GM18505 (cell line): ENCODE measurements around the gene DNAH10.

Source experiments
- ATAC-seq: cut with Tn5 transposase; IDR thresholded peaks from one replicate; pipeline ENCODE4 v1.9.1; 2021; ENCODE audit not compliant: unreplicated experiment
- POLR2A ChIP-seq: IDR thresholded peaks from 4 replicates; pipeline ENCODE4 v1.6.1; 2011; ENCODE audit warnings: borderline replicate concordance; ENCODE audit not compliant: insufficient read depth, insufficient read length; ENCODE audit errors: extremely low read depth

Gene DNAH10, protein sequence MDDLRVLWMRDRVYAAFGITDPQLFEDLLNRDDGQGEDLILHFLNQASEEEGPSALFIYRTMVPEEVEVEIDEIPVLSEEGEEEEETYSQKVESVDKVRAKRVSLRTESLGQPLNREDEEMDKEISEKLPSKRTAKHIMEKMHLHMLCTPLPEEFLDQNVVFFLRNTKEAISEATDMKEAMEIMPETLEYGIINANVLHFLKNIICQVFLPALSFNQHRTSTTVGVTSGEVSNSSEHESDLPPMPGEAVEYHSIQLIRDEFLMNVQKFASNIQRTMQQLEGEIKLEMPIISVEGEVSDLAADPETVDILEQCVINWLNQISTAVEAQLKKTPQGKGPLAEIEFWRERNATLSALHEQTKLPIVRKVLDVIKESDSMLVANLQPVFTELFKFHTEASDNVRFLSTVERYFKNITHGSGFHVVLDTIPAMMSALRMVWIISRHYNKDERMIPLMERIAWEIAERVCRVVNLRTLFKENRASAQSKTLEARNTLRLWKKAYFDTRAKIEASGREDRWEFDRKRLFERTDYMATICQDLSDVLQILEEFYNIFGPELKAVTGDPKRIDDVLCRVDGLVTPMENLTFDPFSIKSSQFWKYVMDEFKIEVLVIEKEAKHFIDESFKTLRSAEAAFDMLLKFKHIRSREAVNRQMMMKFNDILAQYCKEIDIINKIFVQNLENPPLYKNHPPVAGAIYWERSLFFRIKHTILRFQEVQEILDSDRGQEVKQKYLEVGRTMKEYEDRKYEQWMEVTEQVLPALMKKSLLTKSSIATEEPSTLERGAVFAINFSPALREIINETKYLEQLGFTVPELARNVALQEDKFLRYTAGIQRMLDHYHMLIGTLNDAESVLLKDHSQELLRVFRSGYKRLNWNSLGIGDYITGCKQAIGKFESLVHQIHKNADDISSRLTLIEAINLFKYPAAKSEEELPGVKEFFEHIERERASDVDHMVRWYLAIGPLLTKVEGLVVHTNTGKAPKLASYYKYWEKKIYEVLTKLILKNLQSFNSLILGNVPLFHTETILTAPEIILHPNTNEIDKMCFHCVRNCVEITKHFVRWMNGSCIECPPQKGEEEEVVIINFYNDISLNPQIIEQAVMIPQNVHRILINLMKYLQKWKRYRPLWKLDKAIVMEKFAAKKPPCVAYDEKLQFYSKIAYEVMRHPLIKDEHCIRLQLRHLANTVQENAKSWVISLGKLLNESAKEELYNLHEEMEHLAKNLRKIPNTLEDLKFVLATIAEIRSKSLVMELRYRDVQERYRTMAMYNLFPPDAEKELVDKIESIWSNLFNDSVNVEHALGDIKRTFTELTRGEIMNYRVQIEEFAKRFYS (N-terminal part only)

DNA sequence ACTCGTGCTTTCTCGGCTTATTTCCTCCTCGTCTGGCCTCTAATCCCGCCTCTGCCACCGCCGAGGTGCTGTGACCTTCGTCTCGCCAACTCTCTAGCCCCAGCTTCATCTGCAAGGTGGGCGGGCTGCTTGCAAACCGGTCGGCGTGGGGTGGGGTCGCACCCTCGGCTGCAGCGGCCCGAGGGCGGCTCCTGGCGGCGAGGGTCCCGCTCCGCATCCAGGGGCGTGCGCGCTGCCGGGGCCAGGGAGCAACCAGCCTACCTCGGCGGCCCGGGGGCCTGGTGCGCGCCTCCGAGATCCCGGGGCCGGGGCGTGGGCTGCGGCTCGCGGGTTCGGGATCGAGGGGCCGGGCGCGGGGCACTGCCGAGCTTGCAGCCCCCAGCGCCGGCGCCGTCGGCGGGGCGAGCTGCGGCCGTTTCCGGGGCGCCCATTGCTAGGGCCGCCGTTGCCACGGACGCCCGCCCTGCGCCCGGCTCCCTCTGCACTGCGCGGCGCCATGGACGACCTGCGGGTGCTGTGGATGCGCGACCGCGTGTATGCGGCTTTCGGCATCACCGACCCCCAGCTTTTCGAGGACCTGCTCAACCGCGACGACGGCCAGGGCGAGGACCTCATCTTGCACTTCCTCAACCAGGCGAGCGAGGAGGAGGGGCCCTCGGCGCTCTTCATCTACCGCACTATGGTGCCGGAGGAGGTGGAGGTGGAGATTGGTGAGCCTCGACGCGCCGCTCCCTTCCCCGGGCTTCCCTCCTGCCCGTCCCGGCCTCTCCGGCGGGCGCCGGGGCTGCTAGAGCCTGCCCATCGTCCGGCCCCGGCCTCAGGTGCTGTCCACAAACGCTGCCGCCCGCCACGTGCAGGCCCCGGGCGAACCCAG lies at the start of gene DNAH10:
Gene DNAH10, plus strand, starts transcription at position 461 of the 874 bp plus-strand sequence. Its CDS starts 36 bp downstream, at position 497.
- TF ChIP-seq POLR2A: no peak
- peak; percentile 77 for ATAC-seq

GRCh38 chr12:123712780-123713319 lies 49.3 kb upstream of the DNAH10 start:
- no peak for TF ChIP-seq POLR2A
- no peak for ATAC-seq

GRCh38 chr12:123713398-123713797 lies 48.7 kb upstream of the DNAH10 start:
- no peak for TF ChIP-seq POLR2A
- no peak for ATAC-seq

- peak; percentile 34 for TF ChIP-seq POLR2A
- no peak for ATAC-seq
Measured at GRCh38 chr12:123713823-123714585, 48.1 kb upstream of the DNAH10 start.

DNA sequence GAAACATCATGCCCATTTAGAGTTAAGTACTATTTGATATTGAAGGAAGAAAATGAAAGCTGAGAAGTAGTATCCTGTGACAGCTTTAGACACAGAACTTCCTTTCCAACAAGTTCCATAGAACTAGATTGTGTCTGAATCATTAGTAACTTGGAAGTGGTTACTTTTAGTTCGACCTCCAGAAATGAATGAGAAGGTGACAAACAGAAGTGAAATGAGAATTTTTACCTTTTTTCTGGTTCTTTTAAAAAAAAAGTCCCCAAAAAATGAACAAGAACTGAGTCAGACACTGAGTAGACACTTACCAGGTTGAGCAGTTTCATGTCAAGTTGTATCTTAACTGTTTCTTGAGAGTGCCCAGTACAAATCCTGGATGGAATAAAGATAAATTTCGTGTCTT lies 46.9 kb upstream of the DNAH10 start:
- no peak for ATAC-seq
- TF ChIP-seq POLR2A: no peak

- TF ChIP-seq POLR2A: no peak
- no peak for ATAC-seq
Measured at GRCh38 chr12:123717350-123717749, 44.8 kb upstream of the DNAH10 start.

- TF ChIP-seq POLR2A: no peak
- ATAC-seq: no peak
Measured at GRCh38 chr12:123720141-123720814, 41.8 kb upstream of the DNAH10 start.

GRCh38 chr12:123721245-123721644 lies 40.9 kb upstream of the DNAH10 start:
- TF ChIP-seq POLR2A: no peak
- no peak for ATAC-seq

GRCh38 chr12:123723011-123723410 lies 39.1 kb upstream of the DNAH10 start:
- TF ChIP-seq POLR2A: no peak
- ATAC-seq: no peak

GRCh38 chr12:123723765-123724164 lies 38.3 kb upstream of the DNAH10 start:
- no peak for ATAC-seq
- no peak for TF ChIP-seq POLR2A

DNA sequence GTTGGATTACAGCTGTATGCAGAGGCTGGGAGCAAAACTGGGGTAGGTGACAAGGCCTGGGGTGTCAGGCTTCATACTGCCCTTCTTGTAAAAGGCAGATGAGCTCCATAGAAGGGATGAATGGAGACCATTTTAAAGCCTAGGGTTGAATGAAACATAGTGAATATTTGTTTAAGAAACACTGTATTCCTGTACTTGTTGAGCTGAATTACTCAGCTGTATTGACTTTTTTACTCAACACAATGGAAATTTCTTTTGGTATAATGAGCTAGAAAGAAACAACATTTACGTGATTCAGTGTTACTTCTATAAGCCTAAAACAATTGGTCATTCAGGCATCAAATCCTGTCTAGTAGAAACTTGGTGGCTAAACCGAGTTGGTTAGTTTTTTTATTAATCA lies 35.9 kb upstream of the DNAH10 start:
- ATAC-seq: no peak
- no peak for TF ChIP-seq POLR2A
